SU-DHL-6 (cell line): ENCODE data around the gene CRYBA1.
A peak's percentile ranks its signal among the peaks of the same experiment; 100 is the strongest.

ENCODE experiments used
- H2AFZ ChIP-seq: fragments of 200-600 bp; sonication (generic); 2 replicates; pipeline ENCODE4 v1.6.1; 2014; ENCODE audit warnings: low read depth, mild to moderate bottlenecking, moderate library complexity, mixed read lengths, antibody characterized with exemption, low read length; ENCODE audit not compliant: severe bottlenecking
- H3F3A ChIP-seq: fragments of 200-600 bp; shearing (Covaris generic); 2 replicates; pipeline ENCODE4 v1.6.0; 2016; ENCODE audit warnings: antibody characterized with exemption, mild to moderate bottlenecking; ENCODE audit not compliant: insufficient read depth
- H3K27ac ChIP-seq: fragments of 200-600 bp; sonication (generic); 2 replicates; pipeline ENCODE4 v1.5.1; 2016; ENCODE audit warnings: low read depth, mild to moderate bottlenecking, low read length, moderate library complexity, mixed read lengths
- H3K27me3 ChIP-seq: fragments of 200-600 bp; sonication (generic), shearing (Covaris generic); 2 replicates; pipeline ENCODE4 v1.6.0; 2014; ENCODE audit warnings: mild to moderate bottlenecking, low read length
- H3K36me3 ChIP-seq: fragments of 200-600 bp; sonication (generic); 2 replicates; pipeline ENCODE4 v1.6.1; 2014; ENCODE audit warnings: mild to moderate bottlenecking, low read length, mixed read lengths
- H3K4me2 ChIP-seq: fragments of 300-600, 200-600 bp; shearing (Covaris generic), sonication (generic); 2 replicates; pipeline ENCODE4 v1.6.0; 2014; ENCODE audit warnings: low read length, low read depth, mild to moderate bottlenecking; ENCODE audit not compliant: poor library complexity, severe bottlenecking
- H3K4me3 ChIP-seq: fragments of 200-600 bp; sonication (generic); 2 replicates; pipeline ENCODE4 v1.5.1; 2014; ENCODE audit warnings: antibody characterized with exemption, low read length, mild to moderate bottlenecking, mixed read lengths; ENCODE audit not compliant: insufficient read depth, poor library complexity, severe bottlenecking
- H3K79me2 ChIP-seq: fragments of 200-600 bp; sonication (generic); 2 replicates; pipeline ENCODE4 v1.6.1; 2014; ENCODE audit warnings: mild to moderate bottlenecking, low read length, moderate library complexity; ENCODE audit not compliant: insufficient read depth
- H3K9ac ChIP-seq: fragments of 200-600 bp; sonication (generic); 2 replicates; pipeline ENCODE4 v1.7.0; 2014; ENCODE audit warnings: mild to moderate bottlenecking, low read length
- H3K9me2 ChIP-seq: fragments of 200-600 bp; sonication (generic); replicated peaks from 2 replicates; pipeline ENCODE4 v1.6.1; 2014; ENCODE audit warnings: low read length; ENCODE audit not compliant: insufficient read depth
- H3K9me3 ChIP-seq: fragments of 200-600 bp; sonication (generic); 2 replicates; pipeline ENCODE4 v1.6.1; 2014; ENCODE audit warnings: low read length, mixed read lengths; ENCODE audit not compliant: insufficient read depth
- H4K20me1 ChIP-seq: fragments of 200-600 bp; sonication (generic); 2 replicates; pipeline ENCODE4 v1.6.1; 2014; ENCODE audit warnings: low read depth, mild to moderate bottlenecking, antibody characterized with exemption, low read length, moderate library complexity, mixed read lengths
- CTCF ChIP-seq: fragments of 200-600 bp; sonication (generic); IDR thresholded peaks from one replicate; pipeline ENCODE4 v1.5.1; 2017; ENCODE audit warnings: antibody characterized with exemption, mild to moderate bottlenecking, low read length, moderate library complexity; ENCODE audit not compliant: insufficient read depth, poor library complexity, severe bottlenecking
- EZH2phosphoT487 ChIP-seq: fragments of 200-600 bp; sonication (generic), shearing (Covaris generic); conservative IDR thresholded peaks from 2 replicates; pipeline ENCODE4 v1.6.1; 2018; ENCODE audit warnings: mild to moderate bottlenecking, antibody characterized with exemption, low read length, moderate library complexity, mixed read lengths

CRYBA1 gene

GRCh38 chr17:29291163-29291752 lies 44.6 kb downstream of the CRYBA1 start:
- H3K27me3 ChIP-seq: no peaks in the 10 kb centered on the region
- H3K9ac ChIP-seq: peak overlapping the region; percentile 94
- no peaks in the 10 kb centered on the region for H3K9me2 ChIP-seq
- peak overlapping the region; percentile 91 for H3K27ac ChIP-seq
- no peaks in the 10 kb centered on the region for H3K9me3 ChIP-seq
- H2AFZ ChIP-seq: no peak overlapping the region
- TF ChIP-seq CTCF (peak; percentile 82), EZH2phosphoT487 (no peak)
- H3K36me3 ChIP-seq: peaks cover 32% of the 10 kb centered on the region
- peak overlapping the region; percentile 94 for H3K4me3 ChIP-seq
- H3K79me2 ChIP-seq: peaks cover 73% of the 10 kb centered on the region
- H3K4me2 ChIP-seq: peak overlapping the region; percentile 96
- H4K20me1 ChIP-seq: peaks cover 56% of the 10 kb centered on the region
- peaks cover 33% of the 10 kb centered on the region for H3F3A ChIP-seq

GRCh38 chr17:29292071-29292991 lies 45.7 kb downstream of the CRYBA1 start:
- H3K4me3 ChIP-seq: peak overlapping the region; percentile 94
- H3K79me2 ChIP-seq: peaks cover 62% of the 10 kb centered on the region
- H3K9me3 ChIP-seq: no peaks in the 10 kb centered on the region
- H3F3A ChIP-seq: peaks cover 38% of the 10 kb centered on the region
- no peak for TF ChIP-seq EZH2phosphoT487
- no peak for TF ChIP-seq CTCF
- no peak overlapping the region for H2AFZ ChIP-seq
- H4K20me1 ChIP-seq: peaks cover 45% of the 10 kb centered on the region
- H3K36me3 ChIP-seq: peaks cover 22% of the 10 kb centered on the region
- H3K9me2 ChIP-seq: no peaks in the 10 kb centered on the region
- no peaks in the 10 kb centered on the region for H3K27me3 ChIP-seq
- H3K4me2 ChIP-seq: peak overlapping the region; percentile 96
- peak overlapping the region; percentile 94 for H3K9ac ChIP-seq
- H3K27ac ChIP-seq: peak overlapping the region; percentile 91

GRCh38 chr17:29292992-29293889 lies 46.6 kb downstream of the CRYBA1 start:
- no peaks in the 10 kb centered on the region for H3K27me3 ChIP-seq
- H3K4me2 ChIP-seq: peak overlapping the region; percentile 64
- no peaks in the 10 kb centered on the region for H3K9me3 ChIP-seq
- H2AFZ ChIP-seq: peak overlapping the region; percentile 45
- peaks cover 18% of the 10 kb centered on the region for H3K36me3 ChIP-seq
- no peak for TF ChIP-seq EZH2phosphoT487
- TF ChIP-seq CTCF: no peak
- H3K27ac ChIP-seq: peak overlapping the region; percentile 91
- no peaks in the 10 kb centered on the region for H3K9me2 ChIP-seq
- H3K79me2 ChIP-seq: peaks cover 53% of the 10 kb centered on the region
- peaks cover 38% of the 10 kb centered on the region for H3F3A ChIP-seq
- peak overlapping the region; percentile 94 for H3K9ac ChIP-seq
- peak overlapping the region; percentile 94 for H3K4me3 ChIP-seq
- H4K20me1 ChIP-seq: peaks cover 37% of the 10 kb centered on the region
